ENCODE data around the gene FAM174C. TPM values are rescaled to one million over a fixed set of nuclear protein-coding genes. Genes with fewer than 3 reads are reported as not detected.

FAM174C gene
- total RNA-seq, 1 donor from 2014 or later: 115 TPM

Other genes starting within 250 kb of the FAM174C start
- 112 TPM in 2 replicates for gene CNN2, start 248.9 kb upstream of the FAM174C start, total RNA-seq
- 15.8 TPM in 2 replicates for gene ABCA7, start 235.4 kb upstream of the FAM174C start, total RNA-seq
- gene ARHGAP45, start 208.4 kb upstream of the FAM174C start, total RNA-seq: 176 and 183 TPM in 2 replicates
- gene POLR2E, start 180.2 kb upstream of the FAM174C start, total RNA-seq: 273 and 274 TPM in 2 replicates
- gene GPX4, start 171.5 kb upstream of the FAM174C start, total RNA-seq: 225 and 239 TPM in 2 replicates
- 97.1 and 98.9 TPM in 2 replicates for gene SBNO2, start 101.3 kb upstream of the FAM174C start, total RNA-seq
- 70.3 and 70.9 TPM in 2 replicates for gene STK11, start 69.8 kb upstream of the FAM174C start, total RNA-seq
- gene CBARP, start 37.5 kb upstream of the FAM174C start, total RNA-seq: 1.7 and 1.9 TPM in 2 replicates
- 254 and 269 TPM in 2 replicates for gene ATP5F1D, start 33.8 kb upstream of the FAM174C start, total RNA-seq
- 72.3 and 82.4 TPM in 2 replicates for gene MIDN, start 26.9 kb upstream of the FAM174C start, total RNA-seq
- gene CIRBP, start 6.2 kb upstream of the FAM174C start, total RNA-seq: 237 TPM in 2 replicates
- gene EFNA2, start 10.3 kb downstream of the FAM174C start, total RNA-seq: not detected in 2 replicates
- 108 and 110 TPM in 2 replicates for gene NDUFS7, start 108.4 kb downstream of the FAM174C start, total RNA-seq
- gene GAMT, start 126.0 kb downstream of the FAM174C start, total RNA-seq: 28.8 and 32.6 TPM in 2 replicates
- 299 and 323 TPM in 2 replicates for gene DAZAP1, start 132.1 kb downstream of the FAM174C start, total RNA-seq
- 1,536 and 1,542 TPM in 2 replicates for gene RPS15, start 162.9 kb downstream of the FAM174C start, total RNA-seq
- 0.16 and 0.24 TPM in 2 replicates for gene APC2, start 174.6 kb downstream of the FAM174C start, total RNA-seq
- 34.0 and 38.0 TPM in 2 replicates for gene C19orf25, start 203.7 kb downstream of the FAM174C start, total RNA-seq
- 1.0 and 1.6 TPM in 2 replicates for gene PCSK4, start 214.8 kb downstream of the FAM174C start, total RNA-seq
- gene REEP6, start 215.7 kb downstream of the FAM174C start, total RNA-seq: 1.1 and 1.7 TPM in 2 replicates
- gene ADAMTSL5, start 237.5 kb downstream of the FAM174C start, total RNA-seq: 5.4 and 6.6 TPM in 2 replicates
- not detected in 2 replicates for gene PLK5, start 248.5 kb downstream of the FAM174C start, total RNA-seq